HCT116 (cell line): ENCODE results near the gene PHF11. TPM values are rescaled to one million over a fixed set of nuclear protein-coding genes. Genes with fewer than 3 reads are reported as not detected.

Experiments
- ATAC-seq: fragments of 200-7000 bp; cut with Tn5 transposase; 2 replicates; pipeline ENCODE4 v1.9.1; 2020; ENCODE audit warnings: mild to moderate bottlenecking, moderate library complexity
- BruUV-seq: library from RNA; stranded (reverse); fragments of 400-500 nt; replicated peaks from 2 replicates; lab custom pipeline; 2021; lab: Mats Ljungman, UMichigan
- CTCF ChIA-PET: fragments of 300-600 bp; sonication (Branson Sonifier 250); formaldehyde crosslinking; loops from one replicate; lab custom pipeline; 2021; ENCODE audit warnings: antibody characterized with exemption; lab: Charles Lee
- POLR2A ChIA-PET: fragments of 300-600, 350-600 bp; sonication (Branson Sonifier 250); formaldehyde crosslinking; loops from one replicate; lab custom pipeline; 2021; ENCODE audit warnings: antibody characterized with exemption; lab: Charles Lee
- RAD21 ChIA-PET, 2 experiments: fragments of 300-600 bp; sonication (Branson Sonifier 250); formaldehyde crosslinking; loops; one replicate each; lab custom pipeline; 2023; ENCODE audit warnings: low total read pairs in 2 of 2; ENCODE audit not compliant: uncharacterized antibody in 2 of 2, unreplicated experiment in 2 of 2, low non-redundant PET in 1 of 2; lab: Charles Lee
- DNase-seq: peaks from one replicate; pipeline ENCODE4 v3.0.0-alpha.2; 2010; ENCODE audit warnings: low read depth, low spot score
- H2AFZ ChIP-seq: fragments of 200-600 bp; shearing (Covaris generic), sonication (generic); 2 replicates; pipeline ENCODE4 v1.6.1; 2017; ENCODE audit warnings: low read depth, mixed run types, mixed read lengths, antibody characterized with exemption, low read length; ENCODE audit not compliant: poor library complexity, severe bottlenecking
- H3K27ac ChIP-seq: 2 replicates; pipeline ENCODE4 v1.5.1; 2012; ENCODE audit warnings: low read depth, low read length
- H3K27me3 ChIP-seq: fragments of 200-600 bp; sonication (generic); 2 replicates; pipeline ENCODE4 v1.6.1; 2016; ENCODE audit warnings: mixed run types, low read length, mixed read lengths; ENCODE audit not compliant: insufficient read depth
- H3K36me3 ChIP-seq, 2 experiments: fragments of 200-500 bp in 1 of 2; fragments of 200-600 bp in 1 of 2; sonication (Bioruptor generic) in 1 of 2; sonication (generic) in 1 of 2; 2 replicates each; pipeline versions ENCODE4 v1.5.1 to v1.6.1; 2014 to 2016; ENCODE audit warnings: low read length in 2 of 2, inconsistent platforms in 1 of 2, mixed read lengths in 1 of 2, mixed run types in 1 of 2; ENCODE audit not compliant: insufficient read depth in 2 of 2, control insufficient read depth in 1 of 2
- H3K4me1 ChIP-seq, 2 experiments: fragments of 200-600 bp in 1 of 2; sonication (generic) in 1 of 2; 2 replicates each; pipeline versions ENCODE4 v1.5.1 to v1.6.1; 2012 to 2017; ENCODE audit warnings: low read length in 2 of 2, inconsistent platforms in 1 of 2, mild to moderate bottlenecking in 1 of 2, mixed read lengths in 1 of 2, mixed run types in 1 of 2, moderate library complexity in 1 of 2; ENCODE audit not compliant: insufficient read depth in 2 of 2, control insufficient read depth in 1 of 2
- H3K4me2 ChIP-seq: fragments of 200-600 bp; sonication (generic); 2 replicates; pipeline ENCODE4 v1.6.1; 2017; ENCODE audit warnings: mixed run types, low read length, mixed read lengths
- H3K4me3 ChIP-seq, 2 experiments: fragments of 200-600 bp in 1 of 2; sonication (generic) in 1 of 2; replicated peaks in 1 of 2; 2 replicates each; pipeline ENCODE4 v1.5.1; 2011 to 2016; ENCODE audit warnings: low read length in 2 of 2, control low read depth in 1 of 2, low read depth in 1 of 2, mild to moderate bottlenecking in 1 of 2, mixed read lengths in 1 of 2, mixed run types in 1 of 2
- H3K79me2 ChIP-seq: fragments of 200-600 bp; sonication (generic); 2 replicates; pipeline ENCODE4 v1.6.1; 2017; ENCODE audit warnings: mild to moderate bottlenecking, mixed run types, low read length, moderate library complexity, mixed read lengths; ENCODE audit not compliant: insufficient read depth
- H3K9ac ChIP-seq: fragments of 200-600 bp; sonication (generic); 2 replicates; pipeline ENCODE4 v1.6.1; 2016; ENCODE audit warnings: low read length, mixed read lengths
- H3K9me2 ChIP-seq: fragments of 200-600 bp; sonication (generic), shearing (Covaris generic); 2 replicates; pipeline ENCODE4 v1.6.1; 2017; ENCODE audit warnings: mixed run types, mild to moderate bottlenecking, moderate library complexity; ENCODE audit not compliant: insufficient read depth
- H3K9me3 ChIP-seq, 2 experiments: fragments of 200-500 bp in 1 of 2; fragments of 200-600 bp in 1 of 2; sonication (Bioruptor generic) in 1 of 2; sonication (generic) in 1 of 2; 2 replicates each; pipeline ENCODE4 v1.6.1; 2014 to 2017; ENCODE audit warnings: low read length in 2 of 2, mixed read lengths in 2 of 2, inconsistent platforms in 1 of 2, low read depth in 1 of 2, mild to moderate bottlenecking in 1 of 2, mixed run types in 1 of 2, moderate library complexity in 1 of 2; ENCODE audit not compliant: control insufficient read depth in 1 of 2, insufficient read depth in 1 of 2
- H4K20me1 ChIP-seq: fragments of 200-600 bp; sonication (generic), shearing (Covaris generic); 2 replicates; pipeline ENCODE4 v1.6.1; 2017; ENCODE audit warnings: mixed run types, mild to moderate bottlenecking, moderate library complexity; ENCODE audit not compliant: insufficient read depth
- CEBPB ChIP-seq: IDR thresholded peaks from 2 replicates; pipeline ENCODE4 v1.6.1; 2012; ENCODE audit warnings: low read depth
- CTCF ChIP-seq, 3 experiments: fragments of 200-600 bp in 1 of 3; sonication (generic) in 1 of 3; IDR thresholded peaks in 2 of 3; conservative IDR thresholded peaks in 1 of 3; 2 replicates each; pipeline ENCODE4 v1.5.1; 2012 to 2017; ENCODE audit warnings: low read depth in 2 of 3, low read length in 2 of 3, antibody characterized with exemption in 1 of 3, borderline replicate concordance in 1 of 3, control low read depth in 1 of 3, mild to moderate bottlenecking in 1 of 3, mixed read lengths in 1 of 3, mixed run types in 1 of 3, moderate library complexity in 1 of 3; ENCODE audit not compliant: insufficient read depth in 1 of 3
- EGR1 ChIP-seq: IDR thresholded peaks from 2 replicates; pipeline ENCODE4 v1.6.1; 2012; ENCODE audit warnings: low read depth
- ELF1 ChIP-seq: IDR thresholded peaks from 2 replicates; pipeline ENCODE4 v1.6.1; 2012; ENCODE audit warnings: low read depth, borderline replicate concordance
- EZH2phosphoT487 ChIP-seq: fragments of 200-600 bp; IDR thresholded peaks from 2 replicates; pipeline ENCODE4 v1.6.1; 2018; ENCODE audit warnings: antibody characterized with exemption, borderline replicate concordance
- FOSL1 ChIP-seq: IDR thresholded peaks from 2 replicates; pipeline ENCODE4 v1.6.1; 2012; ENCODE audit warnings: low read depth
- JUND ChIP-seq: IDR thresholded peaks from 2 replicates; pipeline ENCODE4 v1.6.1; 2012
- POLR2A ChIP-seq: IDR thresholded peaks from 2 replicates; pipeline ENCODE4 v1.7.0; 2011; ENCODE audit warnings: borderline replicate concordance; ENCODE audit not compliant: insufficient read depth, insufficient read length; ENCODE audit errors: extremely low read depth
- POLR2AphosphoS5 ChIP-seq: IDR thresholded peaks from 2 replicates; pipeline ENCODE4 v1.6.1; 2011; ENCODE audit warnings: mild to moderate bottlenecking, low read depth, low read length, moderate library complexity
- RAD21 ChIP-seq: IDR thresholded peaks from 2 replicates; pipeline ENCODE4 v1.6.1; 2012; ENCODE audit warnings: low read depth, mild to moderate bottlenecking
- SIN3A ChIP-seq: IDR thresholded peaks from 2 replicates; pipeline ENCODE4 v1.6.1; 2012; ENCODE audit warnings: low read depth
- SP1 ChIP-seq: IDR thresholded peaks from 2 replicates; pipeline ENCODE4 v1.6.1; 2012; ENCODE audit warnings: low read depth
- TCF7L2 ChIP-seq: IDR thresholded peaks from 2 replicates; pipeline ENCODE4 v1.7.0; 2011; ENCODE audit warnings: borderline replicate concordance, inconsistent platforms; ENCODE audit not compliant: insufficient read depth, insufficient read length; ENCODE audit errors: extremely low read depth
- YY1 ChIP-seq: IDR thresholded peaks from 2 replicates; pipeline ENCODE4 v1.6.1; 2011; ENCODE audit warnings: low read length, low read depth, moderate library complexity, mild to moderate bottlenecking; ENCODE audit not compliant: insufficient replicate concordance; ENCODE audit errors: extremely low read depth
- ZFX ChIP-seq: fragments of 450-650 bp; IDR thresholded peaks from 2 replicates; pipeline ENCODE4 v1.6.1; 2017
- ZNF274 ChIP-seq: fragments of 200-500 bp; sonication (Bioruptor generic); IDR thresholded peaks from 2 replicates; pipeline ENCODE4 v1.6.1; 2014; ENCODE audit warnings: mild to moderate bottlenecking, low read depth, low read length, inconsistent platforms
- intact Hi-C: fragments of 100-400 bp; cut with micrococcal nuclease; formaldehyde crosslinking; loops from 2 replicates; pipeline ENCODE4 v1.10.0; 2022
- total RNA-seq: library from RNA; stranded (reverse); gene quantifications from one replicate; pipeline ENCODE4 v1.2.1, GENCODE V29; 2021; ENCODE audit not compliant: unreplicated experiment
- TF ChIP-seq, protein P1 (sequence below): IDR thresholded peaks from 2 replicates; pipeline ENCODE4 v1.6.1; 2011; ENCODE audit warnings: mild to moderate bottlenecking, low read length, moderate library complexity; ENCODE audit not compliant: insufficient replicate concordance; ENCODE audit errors: extremely low read depth
- TF ChIP-seq, protein P2 (sequence below): IDR thresholded peaks from 2 replicates; pipeline ENCODE4 v1.6.1; 2012; ENCODE audit warnings: low read depth
- TF ChIP-seq, protein P3 (sequence below): IDR thresholded peaks from 2 replicates; pipeline ENCODE4 v1.6.1; 2012
- TF ChIP-seq, protein P4 (sequence below): IDR thresholded peaks from 2 replicates; pipeline ENCODE4 v1.6.1; 2012

The PHF11 gene
- total RNA-seq, 1 experiment from 2014 or later = 12.1 TPM

DNA sequence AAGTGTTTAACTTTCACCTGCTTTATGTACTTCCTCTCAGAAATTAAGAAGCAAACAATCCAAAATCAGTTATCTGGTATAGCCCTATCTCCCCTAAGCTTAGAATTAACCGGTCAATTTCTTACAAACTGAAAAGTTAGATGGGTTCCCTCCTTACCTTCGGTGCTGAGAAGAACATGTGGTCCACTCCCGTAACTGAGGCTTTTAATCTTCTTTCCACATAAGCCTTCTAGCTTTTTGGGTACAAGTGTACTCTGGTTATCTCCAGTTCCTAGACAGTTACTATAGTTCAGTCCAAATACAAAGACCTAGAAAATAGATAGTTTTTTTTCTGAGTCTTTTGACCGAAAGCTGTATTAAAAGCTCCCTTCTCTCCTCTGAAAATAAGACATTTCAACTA is 70.7 kb downstream of the PHF11 start:
- TF ChIP-seq POLR2A (no peak), POLR2AphosphoS5 (no peak), SP1 (no peak), YY1 (no peak), FOSL1 (no peak), RAD21 (no peak), EZH2phosphoT487 (no peak), ZNF274 (no peak), CEBPB (no peak), CTCF (IDR thresholded peaks at IDR 0.05 in 2 of 3, conservative IDR thresholded peaks at IDR 0.05 in 1 of 3; ENCODE audit: borderline replicate concordance in 1 of 3, insufficient read depth in 1 of 3, low read depth in 2 of 3, low read length in 2 of 3) (no peak), JUND (no peak), ZFX (no peak), TCF7L2 (no peak), EGR1 (no peak), SIN3A (no peak), ELF1 (no peak)
- TF ChIP-seq, protein P1, sequence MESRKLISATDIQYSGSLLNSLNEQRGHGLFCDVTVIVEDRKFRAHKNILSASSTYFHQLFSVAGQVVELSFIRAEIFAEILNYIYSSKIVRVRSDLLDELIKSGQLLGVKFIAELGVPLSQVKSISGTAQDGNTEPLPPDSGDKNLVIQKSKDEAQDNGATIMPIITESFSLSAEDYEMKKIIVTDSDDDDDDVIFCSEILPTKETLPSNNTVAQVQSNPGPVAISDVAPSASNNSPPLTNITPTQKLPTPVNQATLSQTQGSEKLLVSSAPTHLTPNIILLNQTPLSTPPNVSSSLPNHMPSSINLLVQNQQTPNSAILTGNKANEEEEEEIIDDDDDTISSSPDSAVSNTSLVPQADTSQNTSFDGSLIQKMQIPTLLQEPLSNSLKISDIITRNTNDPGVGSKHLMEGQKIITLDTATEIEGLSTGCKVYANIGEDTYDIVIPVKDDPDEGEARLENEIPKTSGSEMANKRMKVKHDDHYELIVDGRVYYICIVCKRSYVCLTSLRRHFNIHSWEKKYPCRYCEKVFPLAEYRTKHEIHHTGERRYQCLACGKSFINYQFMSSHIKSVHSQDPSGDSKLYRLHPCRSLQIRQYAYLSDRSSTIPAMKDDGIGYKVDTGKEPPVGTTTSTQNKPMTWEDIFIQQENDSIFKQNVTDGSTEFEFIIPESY = no peak
- TF ChIP-seq, protein P2, sequence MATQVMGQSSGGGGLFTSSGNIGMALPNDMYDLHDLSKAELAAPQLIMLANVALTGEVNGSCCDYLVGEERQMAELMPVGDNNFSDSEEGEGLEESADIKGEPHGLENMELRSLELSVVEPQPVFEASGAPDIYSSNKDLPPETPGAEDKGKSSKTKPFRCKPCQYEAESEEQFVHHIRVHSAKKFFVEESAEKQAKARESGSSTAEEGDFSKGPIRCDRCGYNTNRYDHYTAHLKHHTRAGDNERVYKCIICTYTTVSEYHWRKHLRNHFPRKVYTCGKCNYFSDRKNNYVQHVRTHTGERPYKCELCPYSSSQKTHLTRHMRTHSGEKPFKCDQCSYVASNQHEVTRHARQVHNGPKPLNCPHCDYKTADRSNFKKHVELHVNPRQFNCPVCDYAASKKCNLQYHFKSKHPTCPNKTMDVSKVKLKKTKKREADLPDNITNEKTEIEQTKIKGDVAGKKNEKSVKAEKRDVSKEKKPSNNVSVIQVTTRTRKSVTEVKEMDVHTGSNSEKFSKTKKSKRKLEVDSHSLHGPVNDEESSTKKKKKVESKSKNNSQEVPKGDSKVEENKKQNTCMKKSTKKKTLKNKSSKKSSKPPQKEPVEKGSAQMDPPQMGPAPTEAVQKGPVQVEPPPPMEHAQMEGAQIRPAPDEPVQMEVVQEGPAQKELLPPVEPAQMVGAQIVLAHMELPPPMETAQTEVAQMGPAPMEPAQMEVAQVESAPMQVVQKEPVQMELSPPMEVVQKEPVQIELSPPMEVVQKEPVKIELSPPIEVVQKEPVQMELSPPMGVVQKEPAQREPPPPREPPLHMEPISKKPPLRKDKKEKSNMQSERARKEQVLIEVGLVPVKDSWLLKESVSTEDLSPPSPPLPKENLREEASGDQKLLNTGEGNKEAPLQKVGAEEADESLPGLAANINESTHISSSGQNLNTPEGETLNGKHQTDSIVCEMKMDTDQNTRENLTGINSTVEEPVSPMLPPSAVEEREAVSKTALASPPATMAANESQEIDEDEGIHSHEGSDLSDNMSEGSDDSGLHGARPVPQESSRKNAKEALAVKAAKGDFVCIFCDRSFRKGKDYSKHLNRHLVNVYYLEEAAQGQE = no peak
- TF ChIP-seq, protein P3, sequence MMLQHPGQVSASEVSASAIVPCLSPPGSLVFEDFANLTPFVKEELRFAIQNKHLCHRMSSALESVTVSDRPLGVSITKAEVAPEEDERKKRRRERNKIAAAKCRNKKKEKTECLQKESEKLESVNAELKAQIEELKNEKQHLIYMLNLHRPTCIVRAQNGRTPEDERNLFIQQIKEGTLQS = no peak
- TF ChIP-seq, protein P4, sequence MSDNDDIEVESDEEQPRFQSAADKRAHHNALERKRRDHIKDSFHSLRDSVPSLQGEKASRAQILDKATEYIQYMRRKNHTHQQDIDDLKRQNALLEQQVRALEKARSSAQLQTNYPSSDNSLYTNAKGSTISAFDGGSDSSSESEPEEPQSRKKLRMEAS = no peak
- ChIA-PET CTCF (no interaction called here), RAD21 (no interaction called here), POLR2A (no interaction called here)
- Histone ChIP-seq H3K4me1 (no peaks in the 10 kb centered on the region), H3K27ac (no peak overlapping the region), H3K9ac (no peak overlapping the region), H3K4me2 (no peak overlapping the region), H3K9me2 (no peaks in the 10 kb centered on the region), H3K36me3 (no peaks in the 10 kb centered on the region), H4K20me1 (no peaks in the 10 kb centered on the region), H3K4me3 (no peak overlapping the region), H3K27me3 (no peaks in the 10 kb centered on the region), H3K79me2 (peaks cover 4% of the 10 kb centered on the region; the same call in 1 of the 2 replicates), H2AFZ (no peak overlapping the region), H3K9me3 (no peaks in the 10 kb centered on the region)
- DNase-seq (no peak), ATAC-seq (no peak)
- BruUV-seq = no TSS peak
- intact Hi-C loops = no loop called here
